K562 (cell line): ENCODE data around the gene CMIP. TPM values are rescaled to one million over a fixed set of nuclear protein-coding genes. Genes with fewer than 3 reads are reported as not detected.

Source experiments
- C11orf30 ChIP-seq: fragments of 450-650 bp; IDR thresholded peaks from 2 replicates; pipeline ENCODE4 v1.6.1; 2016; ENCODE audit warnings: low read depth, mild to moderate bottlenecking
- CBX1 ChIP-seq: sonication (generic); IDR thresholded peaks from 2 replicates; pipeline ENCODE4 v1.6.1; 2016; ENCODE audit warnings: antibody characterized with exemption, low read depth, mild to moderate bottlenecking
- GTF2B ChIP-seq: IDR thresholded peaks from 2 replicates; pipeline ENCODE4 v1.6.1; 2011; ENCODE audit not compliant: insufficient read length; ENCODE audit errors: extremely low read depth
- HMG20A ChIP-seq: fragments of 450-650 bp; formaldehyde crosslinking; conservative IDR thresholded peaks from 2 replicates; pipeline ENCODE4 v1.4.0; 2020; ENCODE audit warnings: mild to moderate bottlenecking, mixed read lengths
- MCM2 ChIP-seq: fragments of 450-650 bp; IDR thresholded peaks from 2 replicates; pipeline ENCODE4 v1.6.1; 2017; ENCODE audit warnings: low read depth, mild to moderate bottlenecking
- POLR2AphosphoS2 ChIP-seq: IDR thresholded peaks from 2 replicates; pipeline ENCODE4 v1.6.1; 2012; ENCODE audit warnings: low read length, improper control_type of control experiment
- PTBP1 ChIP-seq: fragments of 200-400 bp; formaldehyde crosslinking; IDR thresholded peaks from 2 replicates; pipeline ENCODE4 v1.6.1; 2017; ENCODE audit warnings: low read depth, low read length
- PTRF ChIP-seq: fragments of 450-650 bp; IDR thresholded peaks from 2 replicates; pipeline ENCODE4 v1.6.1; 2016; ENCODE audit warnings: mild to moderate bottlenecking, missing genetic modification characterization, missing compliant biosample characterization
- SMARCA4 ChIP-seq: fragments of 450-650 bp; IDR thresholded peaks from 2 replicates; pipeline ENCODE4 v1.6.1; 2016
- TCF3 ChIP-seq: sonication (generic); formaldehyde crosslinking; IDR thresholded peaks from 2 replicates; pipeline ENCODE4 v1.4.0; 2020; ENCODE audit warnings: mild to moderate bottlenecking, missing genetic modification reagents
- ZBTB17 ChIP-seq: fragments of 450-650 bp; formaldehyde crosslinking; IDR thresholded peaks from 2 replicates; pipeline ENCODE4 v1.4.0; 2020; ENCODE audit warnings: mild to moderate bottlenecking
- ZNF280B ChIP-seq: fragments of 250-450 bp; sonication (Bioruptor Pico); IDR thresholded peaks from 2 replicates; pipeline ENCODE4 v1.5.1; 2021; ENCODE audit warnings: mild to moderate bottlenecking
- polyA plus RNA-seq, 8 experiments: library from polyadenylated mRNA; depleted of rRNA in 4 of 8; stranded (reverse) in 5 of 8; unstranded in 3 of 8; fragments of >200 nt; fragmentation: Nextera tagmentation in 2 of 8; fragmentation: Illumina TruSeq in 1 of 8; extraction: Ambion mirVana in 2 of 8; extraction: Trizol in 1 of 8; gene quantifications; 2 replicates each; pipeline versions ENCODE4 v1.2.1 to v1.2.3, GENCODE V29; 2011 to 2014; ENCODE audit warnings: inconsistent platforms in 1 of 8, missing spikeins in 1 of 8
- total RNA-seq, 7 experiments: library from RNA; depleted of rRNA in 6 of 7; stranded (reverse); fragments of >200 nt in 6 of 7; fragmentation: Illumina TruSeq in 2 of 7; extraction: Trizol in 2 of 7; gene quantifications; 2 replicates each; pipeline versions ENCODE4 v1.2.1 to v1.2.3, GENCODE V29; 2011 to 2021; ENCODE audit warnings: low replicate concordance in 1 of 7
- TF ChIP-seq, protein P1 (sequence below): sonication (generic); formaldehyde crosslinking; IDR thresholded peaks from 2 replicates; pipeline ENCODE4 v1.5.0; 2020; ENCODE audit warnings: missing genetic modification reagents

The CMIP gene
- total and polyA plus RNA-seq, 9 of the 15 experiments (the other 6 are each of a cell fraction or from before 2014, with no cell fraction given): 0.94 to 82.5 (median 10.3) TPM

- TF ChIP-seq PTBP1: peak; percentile 67; the same call in 1 of the 2 replicates
- TF ChIP-seq POLR2AphosphoS2: no peak
- no peak for TF ChIP-seq C11orf30
- TF ChIP-seq MCM2: no peak
- no peak for TF ChIP-seq HMG20A
- TF ChIP-seq ZNF280B: no peak
- TF ChIP-seq, protein P1, sequence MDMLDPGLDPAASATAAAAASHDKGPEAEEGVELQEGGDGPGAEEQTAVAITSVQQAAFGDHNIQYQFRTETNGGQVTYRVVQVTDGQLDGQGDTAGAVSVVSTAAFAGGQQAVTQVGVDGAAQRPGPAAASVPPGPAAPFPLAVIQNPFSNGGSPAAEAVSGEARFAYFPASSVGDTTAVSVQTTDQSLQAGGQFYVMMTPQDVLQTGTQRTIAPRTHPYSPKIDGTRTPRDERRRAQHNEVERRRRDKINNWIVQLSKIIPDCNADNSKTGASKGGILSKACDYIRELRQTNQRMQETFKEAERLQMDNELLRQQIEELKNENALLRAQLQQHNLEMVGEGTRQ: no peak
- peak; percentile 71; the same call in 1 of the 2 replicates for TF ChIP-seq CBX1
- TF ChIP-seq TCF3 (CRISPR knock-in tag): no peak
- TF ChIP-seq ZBTB17 (CRISPR knock-in tag): no peak
- peak; percentile 67 for TF ChIP-seq PTRF
- TF ChIP-seq GTF2B: no peak
- TF ChIP-seq SMARCA4: no peak
- TF ChIP-seq, all 486 proteins: peak for 18
Measured at GRCh38 chr16:81456523-81457325, 12.1 kb downstream of the CMIP start (continued).
